ENCODE results near the gene TMEM253.

DNA sequence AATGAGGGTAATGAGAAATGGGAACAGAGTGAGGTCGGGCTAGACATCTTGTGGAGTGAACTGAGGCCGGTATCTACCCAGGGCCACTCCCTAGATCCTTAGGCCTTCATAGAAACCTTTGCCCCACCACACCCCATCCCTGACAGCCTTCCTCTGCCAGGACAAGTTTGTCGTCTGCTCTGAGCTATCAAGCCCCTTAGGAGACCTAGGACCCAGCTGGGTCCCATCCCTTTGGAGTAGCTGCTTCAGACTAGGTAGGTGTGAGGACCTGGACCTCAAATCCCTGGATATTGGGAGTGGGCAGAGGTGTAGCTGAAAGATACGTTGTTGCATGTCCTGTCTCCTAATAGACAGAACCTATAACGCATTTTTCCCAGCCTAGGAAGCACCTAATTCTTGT lies at the start of gene TMEM253:
- TF ChIP-seq, protein P1, sequence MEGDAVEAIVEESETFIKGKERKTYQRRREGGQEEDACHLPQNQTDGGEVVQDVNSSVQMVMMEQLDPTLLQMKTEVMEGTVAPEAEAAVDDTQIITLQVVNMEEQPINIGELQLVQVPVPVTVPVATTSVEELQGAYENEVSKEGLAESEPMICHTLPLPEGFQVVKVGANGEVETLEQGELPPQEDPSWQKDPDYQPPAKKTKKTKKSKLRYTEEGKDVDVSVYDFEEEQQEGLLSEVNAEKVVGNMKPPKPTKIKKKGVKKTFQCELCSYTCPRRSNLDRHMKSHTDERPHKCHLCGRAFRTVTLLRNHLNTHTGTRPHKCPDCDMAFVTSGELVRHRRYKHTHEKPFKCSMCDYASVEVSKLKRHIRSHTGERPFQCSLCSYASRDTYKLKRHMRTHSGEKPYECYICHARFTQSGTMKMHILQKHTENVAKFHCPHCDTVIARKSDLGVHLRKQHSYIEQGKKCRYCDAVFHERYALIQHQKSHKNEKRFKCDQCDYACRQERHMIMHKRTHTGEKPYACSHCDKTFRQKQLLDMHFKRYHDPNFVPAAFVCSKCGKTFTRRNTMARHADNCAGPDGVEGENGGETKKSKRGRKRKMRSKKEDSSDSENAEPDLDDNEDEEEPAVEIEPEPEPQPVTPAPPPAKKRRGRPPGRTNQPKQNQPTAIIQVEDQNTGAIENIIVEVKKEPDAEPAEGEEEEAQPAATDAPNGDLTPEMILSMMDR (IDR thresholded peaks at IDR 0.05): no peak
- no peak for TF ChIP-seq ZFX (IDR thresholded peaks at IDR 0.05; ENCODE audit: borderline replicate concordance)
